HG02981 (cell line): ENCODE data around the gene NOL11.
"Not testable (repeated sequence)": the region's sequence is repeated elsewhere in the genome, so short reads cannot be mapped to it uniquely, and the experiment has no call there.

Experiments
- ATAC-seq: cut with Tn5 transposase; IDR thresholded peaks from one replicate; pipeline ENCODE4 v1.9.1; 2021; ENCODE audit warnings: mild to moderate bottlenecking, moderate library complexity; ENCODE audit not compliant: unreplicated experiment

NOL11 gene

GRCh38 chr17:67752160-67752559 is 34.4 kb downstream of the NOL11 start:
- not testable (repeated sequence) for ATAC-seq

GRCh38 chr17:67753026-67753425 is 35.3 kb downstream of the NOL11 start:
- ATAC-seq = no peak

GRCh38 chr17:67754001-67754400 is 36.3 kb downstream of the NOL11 start:
- ATAC-seq = no peak

- not testable (repeated sequence) for ATAC-seq
Observed at GRCh38 chr17:67754686-67755085, 37.0 kb downstream of the NOL11 start.

GRCh38 chr17:67756766-67757165 is 39.0 kb downstream of the NOL11 start:
- not testable (repeated sequence) for ATAC-seq

- no peak for ATAC-seq
Observed at GRCh38 chr17:67759355-67760171, 41.8 kb downstream of the NOL11 start.

GRCh38 chr17:67765623-67766022 is 47.9 kb downstream of the NOL11 start:
- no peak for ATAC-seq

- ATAC-seq = no peak
Observed at GRCh38 chr17:67769231-67769630, 51.5 kb downstream of the NOL11 start.

- ATAC-seq = no peak
Observed at GRCh38 chr17:67770539-67770938, 52.8 kb downstream of the NOL11 start.

GRCh38 chr17:67772679-67773078 is 54.9 kb downstream of the NOL11 start:
- no peak for ATAC-seq

- no peak for ATAC-seq
Observed at GRCh38 chr17:67773246-67773645, 55.5 kb downstream of the NOL11 start.

GRCh38 chr17:67779098-67779672 is 61.4 kb downstream of the NOL11 start:
- ATAC-seq = no peak

GRCh38 chr17:67784364-67785121 is 66.8 kb downstream of the NOL11 start:
- ATAC-seq = no peak

- no peak for ATAC-seq
Observed at GRCh38 chr17:67785122-67785477, 67.4 kb downstream of the NOL11 start.

GRCh38 chr17:67785504-67785903 is 67.8 kb downstream of the NOL11 start:
- ATAC-seq = no peak
